DND-41 (cell line): Measurements from ENCODE around the gene TEAD1.
A peak's percentile ranks its signal among the peaks of the same experiment; 100 is the strongest.

Source experiments
- CTCF ChIP-seq: IDR thresholded peaks from 2 replicates; pipeline ENCODE4 v1.5.1; 2012; ENCODE audit warnings: borderline replicate concordance, low read length, moderate library complexity, mild to moderate bottlenecking; ENCODE audit not compliant: poor library complexity, severe bottlenecking; ENCODE audit errors: extremely low read depth
- EZH2 ChIP-seq: IDR thresholded peaks from 3 replicates; pipeline ENCODE4 v1.6.1; 2012; ENCODE audit warnings: borderline replicate concordance, low read depth, mild to moderate bottlenecking, moderate library complexity, low read length, inconsistent platforms; ENCODE audit not compliant: severe bottlenecking

- TF ChIP-seq CTCF (no peak), EZH2 (peak; percentile 46)
These were observed 19.4 kb downstream of the TEAD1 start for GRCh38 chr11:12693479-12694182.
